ENCODE data around the gene STK32C.

DNA sequence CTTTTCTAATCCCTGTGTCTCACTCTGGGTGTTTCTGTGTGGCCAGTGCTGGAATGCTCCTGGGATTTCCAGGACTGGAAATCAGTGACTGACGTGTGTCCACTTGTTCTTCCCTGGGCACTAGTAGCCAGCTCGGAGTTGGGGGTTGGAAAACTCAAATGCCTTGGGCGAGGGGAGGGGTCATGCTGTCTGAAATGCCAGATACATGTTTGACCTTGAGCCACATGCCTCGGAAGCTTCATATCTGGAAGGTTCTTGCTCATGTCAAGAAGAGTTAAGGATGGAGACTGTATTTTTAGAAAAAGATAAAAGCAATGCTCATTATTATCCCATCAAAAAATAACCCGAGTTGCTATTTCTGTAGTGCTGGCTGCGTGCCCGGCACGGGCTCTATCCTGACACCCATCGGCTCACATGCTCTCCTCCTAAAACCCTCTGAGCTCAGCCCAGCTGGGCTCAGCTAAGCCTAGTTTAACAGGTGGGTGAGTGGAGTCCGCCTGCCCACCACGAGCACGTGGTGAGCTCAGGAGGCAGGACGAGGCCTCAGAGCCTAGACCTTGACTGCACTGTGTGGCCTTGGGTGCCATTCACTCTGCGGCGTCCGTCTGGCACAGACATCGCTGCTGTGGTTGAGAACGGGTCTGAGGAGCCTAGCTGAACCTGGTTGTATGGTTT, 114.6 kb downstream of the STK32C start:
- TF ChIP-seq SP1 (IDR thresholded peaks at IDR 0.05) (no peak), BHLHE40 (IDR thresholded peaks at IDR 0.05; ENCODE audit: borderline replicate concordance) (no peak), FOXM1 (IDR thresholded peaks at IDR 0.05; ENCODE audit: borderline replicate concordance) (no peak), TARDBP (IDR thresholded peaks at IDR 0.05) (no peak), NFRKB (IDR thresholded peaks at IDR 0.05) (no peak), SUZ12 (IDR thresholded peaks at IDR 0.05) (no peak), L3MBTL2 (conservative IDR thresholded peaks at IDR 0.05) (no peak), FOXA1 (IDR thresholded peaks at IDR 0.05) (no peak), ARNT (IDR thresholded peaks at IDR 0.05) (no peak)
- TF ChIP-seq, protein P1, sequence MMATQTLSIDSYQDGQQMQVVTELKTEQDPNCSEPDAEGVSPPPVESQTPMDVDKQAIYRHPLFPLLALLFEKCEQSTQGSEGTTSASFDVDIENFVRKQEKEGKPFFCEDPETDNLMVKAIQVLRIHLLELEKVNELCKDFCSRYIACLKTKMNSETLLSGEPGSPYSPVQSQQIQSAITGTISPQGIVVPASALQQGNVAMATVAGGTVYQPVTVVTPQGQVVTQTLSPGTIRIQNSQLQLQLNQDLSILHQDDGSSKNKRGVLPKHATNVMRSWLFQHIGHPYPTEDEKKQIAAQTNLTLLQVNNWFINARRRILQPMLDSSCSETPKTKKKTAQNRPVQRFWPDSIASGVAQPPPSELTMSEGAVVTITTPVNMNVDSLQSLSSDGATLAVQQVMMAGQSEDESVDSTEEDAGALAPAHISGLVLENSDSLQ (IDR thresholded peaks at IDR 0.05), result no peak

Measured in HEK293T (cell line).